AG09319 (cell line): Measurements from ENCODE around the gene YES1.

ENCODE experiments used
- DNase-seq: peaks from one replicate; pipeline ENCODE4 v3.0.0-alpha.2; 2010; ENCODE audit warnings: low read depth; ENCODE audit errors: extremely low read depth
- CTCF ChIP-seq: IDR thresholded peaks from 2 replicates; pipeline ENCODE4 v1.5.1; 2011; ENCODE audit warnings: low read depth, mild to moderate bottlenecking, inconsistent platforms, low read length, moderate library complexity

Gene YES1

GRCh38 chr18:675307-675706 is 136.7 kb downstream of the YES1 start:
- no peak for DNase-seq
- no peak for TF ChIP-seq CTCF

- DNase-seq = no peak
- TF ChIP-seq CTCF = no peak
These were observed 138.3 kb downstream of the YES1 start for GRCh38 chr18:673769-674168.

GRCh38 chr18:673317-673716 is 138.7 kb downstream of the YES1 start:
- no peak for TF ChIP-seq CTCF
- DNase-seq = no peak
